ENCODE measurements around the gene TMEM258. TPM values are rescaled to one million over a fixed set of nuclear protein-coding genes. Genes with fewer than 3 reads are reported as not detected.

Gene TMEM258
- total and polyA plus RNA-seq, 10 of the 15 experiments (the other 5 are each of a cell fraction or from before 2014, with no cell fraction given) = 160 to 840 (median 326) TPM

GRCh38 chr11:61745781-61746441 lies 46.5 kb downstream of the TMEM258 start:
- ChIA-PET CTCF (interaction anchor here (0.9 to 7.0 kb wide), 8 partner anchors 9 to 336 kb away, joined by 3 to 200 read pairs (median 25); partner anchors contain the start of genes FEN1 and TMEM258), RAD21 (ENCODE audit: unreplicated experiment) (interaction anchor here (2.2 to 2.4 kb wide), 2 partner anchors 42 kb away, joined by 7 to 26 read pairs; no protein-coding TSS in a partner anchor), SMC1A (ENCODE audit: uncharacterized antibody, unreplicated experiment) (interaction anchor here (1.2 to 6.5 kb wide), 2 partner anchors 44 to 336 kb away, joined by 4 to 91 read pairs; partner anchors contain the start of genes FEN1 and TMEM258), POLR2A (interaction anchor here (1.1 kb wide), 1 partner anchor 46 kb away, joined by 3 read pairs; no protein-coding TSS in a partner anchor)
- no peaks in the 10 kb centered on the region; the same call in 1 of the 2 replicates for H3K4me1 ChIP-seq (ENCODE audit: control insufficient read depth, insufficient read depth, low read length)
- FAIRE-seq (no peak), DNase-seq (ENCODE audit: low read depth, low spot score) (no peak), ATAC-seq (no peak)
- H3K27ac ChIP-seq (ENCODE audit: control insufficient read depth, insufficient read depth) = no peak overlapping the region
- in situ Hi-C loops (cut with MboI) = loop anchor here (5.0 kb wide), 1 partner anchor 36 kb away; no protein-coding TSS in a partner anchor
- H3K9ac ChIP-seq (ENCODE audit: control insufficient read depth, insufficient read depth, low read length) = no peak overlapping the region
- H4K20me1 ChIP-seq (ENCODE audit: control insufficient read depth, insufficient read depth) = no peaks in the 10 kb centered on the region
- intact Hi-C loops (cut with micrococcal nuclease; ENCODE audit: unreplicated experiment) = loop anchor here (5.0 kb wide), 1 partner anchor 361 kb away; no protein-coding TSS in a partner anchor
- no peaks in the 10 kb centered on the region for H3K9me3 ChIP-seq (replicated peaks; ENCODE audit: control insufficient read depth, insufficient read depth, low read length)
- H2AFZ ChIP-seq (ENCODE audit: control insufficient read depth, low read depth, low read length) = no peak overlapping the region
- H3K36me3 ChIP-seq (ENCODE audit: control insufficient read depth in 2 of 2, insufficient read depth in 2 of 2, low read length in 1 of 2) = no peaks in the 10 kb centered on the region
- no peaks in the 10 kb centered on the region for H3K79me2 ChIP-seq (ENCODE audit: control insufficient read depth, insufficient read depth, low read length)
- no peak overlapping the region for H3K4me2 ChIP-seq (ENCODE audit: control insufficient read depth, insufficient read depth)
- 31% methylated on average over 15 of the region's 15 CpGs for WGBS (ENCODE audit: insufficient coverage, insufficient replicate concordance, low lambda C conversion rate, missing lambda C conversion rate)
- peaks cover 0 to 4% of the 10 kb centered on the region in 2 experiments; a peak in 1 of 4 replicates for H3K27me3 ChIP-seq (replicated peaks in 1 of 2; ENCODE audit: control insufficient read depth in 2 of 2, insufficient read depth in 2 of 2, low read length in 1 of 2)
- no peak overlapping the region for H3K4me3 ChIP-seq
- BruUV-seq (replicated peaks) = no TSS peak
- no peak for TF ChIP-seq MEF2A (IDR thresholded peaks at IDR 0.05; ENCODE audit: insufficient read depth, low read depth, low read length)
- TF ChIP-seq RAD51 (IDR thresholded peaks at IDR 0.05) = no peak
- no peak for TF ChIP-seq ZBTB4 (CRISPR knock-in tag; IDR thresholded peaks at IDR 0.05)
- TF ChIP-seq CREM (IDR thresholded peaks at IDR 0.05; ENCODE audit: low read depth) = no peak
- no peak for TF ChIP-seq BCLAF1 (IDR thresholded peaks at IDR 0.05)
- TF ChIP-seq IKZF2 (IDR thresholded peaks at IDR 0.05) = no peak
- TF ChIP-seq HSF1 (IDR thresholded peaks at IDR 0.05; ENCODE audit: low read depth, low read length) = no peak
- TF ChIP-seq RBBP5 (conservative IDR thresholded peaks at IDR 0.05) = no peak
- no peak for TF ChIP-seq USF2 (IDR thresholded peaks at IDR 0.05; ENCODE audit: borderline replicate concordance, low read depth, low read length)
- no peak for TF ChIP-seq KDM1A (IDR thresholded peaks at IDR 0.05; ENCODE audit: borderline replicate concordance)

All from GM12878 (cell line).